Measurements from ENCODE around the gene PFDN1.

PFDN1 gene

DNA sequence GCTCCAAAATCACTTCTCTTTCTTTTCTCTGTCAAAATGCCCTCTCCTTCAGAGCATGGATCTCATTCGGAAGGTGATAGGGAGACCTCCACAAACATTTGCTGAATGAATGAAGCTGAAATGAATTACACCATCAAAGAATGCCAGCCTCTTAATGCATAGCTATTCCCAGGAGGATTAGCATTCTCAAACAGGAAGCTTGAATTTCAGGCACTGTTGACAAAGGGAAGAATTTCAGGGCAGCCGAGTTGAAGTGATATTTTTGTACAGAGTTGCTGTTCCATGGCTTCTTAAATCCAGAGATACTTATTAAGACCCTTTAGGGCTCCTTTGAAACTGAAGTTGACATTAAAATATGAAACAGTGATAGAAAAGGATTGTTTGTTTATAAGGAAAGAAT, 24.7 kb upstream of the PFDN1 start:
- H3K27ac ChIP-seq, result peak overlapping the region; percentile 100
- TF ChIP-seq, protein P1, sequence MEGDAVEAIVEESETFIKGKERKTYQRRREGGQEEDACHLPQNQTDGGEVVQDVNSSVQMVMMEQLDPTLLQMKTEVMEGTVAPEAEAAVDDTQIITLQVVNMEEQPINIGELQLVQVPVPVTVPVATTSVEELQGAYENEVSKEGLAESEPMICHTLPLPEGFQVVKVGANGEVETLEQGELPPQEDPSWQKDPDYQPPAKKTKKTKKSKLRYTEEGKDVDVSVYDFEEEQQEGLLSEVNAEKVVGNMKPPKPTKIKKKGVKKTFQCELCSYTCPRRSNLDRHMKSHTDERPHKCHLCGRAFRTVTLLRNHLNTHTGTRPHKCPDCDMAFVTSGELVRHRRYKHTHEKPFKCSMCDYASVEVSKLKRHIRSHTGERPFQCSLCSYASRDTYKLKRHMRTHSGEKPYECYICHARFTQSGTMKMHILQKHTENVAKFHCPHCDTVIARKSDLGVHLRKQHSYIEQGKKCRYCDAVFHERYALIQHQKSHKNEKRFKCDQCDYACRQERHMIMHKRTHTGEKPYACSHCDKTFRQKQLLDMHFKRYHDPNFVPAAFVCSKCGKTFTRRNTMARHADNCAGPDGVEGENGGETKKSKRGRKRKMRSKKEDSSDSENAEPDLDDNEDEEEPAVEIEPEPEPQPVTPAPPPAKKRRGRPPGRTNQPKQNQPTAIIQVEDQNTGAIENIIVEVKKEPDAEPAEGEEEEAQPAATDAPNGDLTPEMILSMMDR (conservative IDR thresholded peaks at IDR 0.05), result no peak

DNA sequence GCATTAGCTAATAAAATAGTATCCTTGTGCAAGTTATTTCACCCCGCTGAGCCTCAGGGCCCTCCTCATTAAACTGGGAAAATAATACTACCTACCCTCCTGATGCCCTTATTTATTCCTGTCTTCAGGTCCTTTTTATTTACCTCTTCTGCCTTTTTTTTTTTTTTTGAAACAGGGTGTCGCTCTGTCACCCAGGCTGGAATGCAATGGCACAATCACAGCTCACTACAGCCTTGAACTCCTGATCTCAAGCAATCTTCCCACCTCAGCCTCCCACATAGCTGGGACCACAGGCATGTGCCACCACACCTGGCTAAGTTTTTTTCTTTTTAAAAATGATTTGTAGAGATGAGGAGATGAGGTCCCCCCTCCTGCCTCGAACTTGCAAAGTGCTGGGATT, 22.6 kb upstream of the PFDN1 start:
- TF ChIP-seq, protein P1 (conservative IDR thresholded peaks at IDR 0.05), result no peak
- peak overlapping the region; percentile 100 for H3K27ac ChIP-seq

DNA sequence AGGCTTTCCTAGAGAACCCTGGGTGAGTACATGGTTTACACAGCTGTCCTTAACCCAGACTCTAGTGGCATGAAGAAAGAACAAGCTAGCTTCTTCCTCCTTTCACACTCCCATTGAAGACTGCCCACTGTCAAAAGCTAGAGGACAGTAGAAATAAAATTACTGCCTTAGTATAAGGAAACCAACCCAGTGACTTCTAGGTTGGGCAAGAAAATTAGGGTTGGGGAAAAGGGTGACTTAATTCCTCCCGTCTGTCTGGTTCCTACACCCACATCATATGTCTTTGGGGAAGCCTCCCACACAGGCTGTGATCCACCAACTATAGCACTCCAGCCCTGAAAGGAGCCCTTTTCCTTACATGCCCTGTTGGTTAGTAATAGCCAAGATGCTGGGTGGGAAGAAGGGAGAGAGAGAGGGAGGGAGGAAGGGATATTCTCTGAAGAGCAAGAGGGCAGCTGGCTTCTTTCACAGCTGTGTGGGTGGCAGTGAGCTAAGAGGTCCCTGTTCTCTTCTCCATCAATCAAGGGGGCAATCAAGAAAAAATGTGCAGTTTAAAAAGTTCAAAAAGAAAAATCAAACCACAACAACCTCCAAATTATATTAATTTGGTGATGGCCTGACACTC, 21.8 kb upstream of the PFDN1 start:
- H3K27ac ChIP-seq, result peak overlapping the region; percentile 100
- TF ChIP-seq, protein P1 (conservative IDR thresholded peaks at IDR 0.05), result no peak

DNA sequence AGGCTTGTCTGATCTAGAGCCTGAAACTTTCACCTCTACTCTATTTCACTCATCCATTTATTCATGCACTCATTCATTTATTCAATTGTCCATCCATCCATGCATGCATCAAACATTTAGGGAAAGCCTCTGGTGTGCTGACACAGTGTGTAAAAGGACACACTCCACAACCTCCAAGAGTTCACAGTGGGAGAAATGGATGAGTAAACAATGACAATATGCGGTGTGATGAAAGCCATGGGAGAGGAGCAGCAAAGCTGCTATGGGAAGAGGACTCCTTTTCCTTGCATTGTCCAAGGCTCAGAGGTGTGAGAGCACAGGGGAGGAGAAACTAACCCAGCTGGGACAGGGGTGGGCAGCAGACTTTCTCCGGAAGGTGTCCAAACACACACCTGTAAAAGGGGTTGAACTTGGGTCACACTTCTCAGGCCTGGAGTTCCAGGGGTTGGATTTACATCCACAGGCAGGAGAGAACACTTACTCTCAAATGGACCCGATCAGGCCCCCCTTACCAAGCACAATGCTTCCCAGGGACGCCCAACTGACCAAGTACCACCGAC, 21.2 kb upstream of the PFDN1 start:
- TF ChIP-seq, protein P1 (conservative IDR thresholded peaks at IDR 0.05), result no peak
- H3K27ac ChIP-seq, result peak overlapping the region; percentile 100

DNA sequence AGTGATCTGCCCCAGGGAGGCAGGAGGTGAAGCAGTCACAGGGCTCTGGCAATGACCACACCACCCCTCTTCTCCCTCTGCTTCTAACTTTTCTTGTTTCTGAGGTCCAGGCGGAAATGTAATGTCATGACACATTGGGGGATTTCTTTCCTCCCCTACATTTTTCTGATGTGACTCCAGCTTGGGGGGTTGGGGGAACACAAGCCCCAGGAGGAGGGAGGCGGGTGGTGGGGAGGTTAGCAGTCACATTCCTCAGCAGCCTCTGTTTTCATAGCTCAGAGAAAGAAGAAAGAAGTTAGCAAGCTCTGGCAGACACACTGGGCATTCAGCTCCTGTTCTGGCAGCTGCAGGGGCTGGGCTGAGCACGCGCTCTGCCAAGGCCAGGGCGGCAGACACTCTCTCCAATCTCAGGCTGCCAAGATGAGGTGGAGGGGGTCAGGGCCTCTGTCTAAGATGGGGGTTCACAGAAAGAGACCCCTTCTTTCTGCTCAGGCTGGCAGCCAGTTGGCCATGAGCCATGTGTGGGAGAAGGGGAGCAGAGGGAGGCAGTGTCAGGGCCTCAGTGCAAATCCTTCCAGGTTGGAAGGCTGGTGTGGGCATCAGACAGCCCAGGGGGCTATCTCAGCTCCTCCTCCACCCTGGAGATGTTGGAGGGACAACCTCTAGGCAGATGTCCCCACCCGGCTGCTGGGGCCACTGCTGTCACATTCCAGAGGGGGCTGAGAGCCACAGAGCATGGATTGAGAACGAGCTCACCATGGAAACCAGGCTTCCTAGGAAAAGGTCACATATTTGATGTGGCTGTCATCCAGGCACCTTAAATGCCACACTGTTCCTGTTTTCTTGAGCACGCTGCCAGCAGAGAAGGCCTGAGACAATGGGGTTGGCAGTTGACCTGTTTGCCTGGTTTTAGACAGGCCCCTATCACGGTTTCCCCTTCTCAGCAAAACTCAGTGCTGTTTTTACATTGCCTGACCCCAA, 20.1 kb upstream of the PFDN1 start:
- TF ChIP-seq, protein P1 (conservative IDR thresholded peaks at IDR 0.05), result no peak
- H3K27ac ChIP-seq, result peak overlapping the region; percentile 100

DNA sequence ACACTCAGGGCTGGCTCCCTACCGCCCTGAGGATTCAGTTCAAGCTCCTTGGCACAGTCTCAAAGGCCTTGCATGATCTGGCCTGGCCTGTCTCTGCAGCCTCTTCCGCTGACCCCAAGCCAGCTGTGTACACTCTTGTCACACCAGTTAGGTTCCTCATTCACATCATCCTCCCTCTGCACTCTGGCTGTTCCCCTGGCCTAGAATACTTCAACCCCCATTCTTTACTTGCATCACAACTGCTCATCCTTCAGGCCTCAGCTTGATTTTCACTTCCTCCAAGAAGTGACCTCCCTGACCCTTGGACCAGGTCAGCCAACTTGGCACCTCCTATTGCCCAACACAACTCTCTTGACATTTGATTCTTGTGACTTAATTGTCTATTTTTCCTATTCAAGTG, 18.9 kb upstream of the PFDN1 start:
- TF ChIP-seq, protein P1 (conservative IDR thresholded peaks at IDR 0.05), result no peak
- peak overlapping the region; percentile 100 for H3K27ac ChIP-seq

DNA sequence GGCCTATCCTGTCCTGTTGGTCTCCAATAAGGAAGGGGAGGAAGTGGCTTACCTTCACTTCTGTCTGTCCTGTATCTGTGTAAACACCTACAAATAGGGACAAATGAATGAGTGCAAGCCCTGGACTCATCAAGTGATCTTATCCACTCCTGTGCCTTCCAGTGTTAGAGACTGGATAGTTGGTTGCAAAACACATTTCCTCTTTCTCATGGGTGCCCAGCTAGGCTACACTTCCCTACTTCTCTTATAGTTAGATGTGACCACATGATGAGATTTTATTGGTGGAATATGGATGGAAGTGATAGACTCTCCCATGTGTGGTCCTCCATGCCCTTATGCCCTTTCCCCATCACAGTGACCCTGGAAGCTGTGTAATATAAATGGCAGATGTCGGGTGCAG, 16.9 kb upstream of the PFDN1 start:
- H3K27ac ChIP-seq, result no peak overlapping the region
- TF ChIP-seq, protein P1 (conservative IDR thresholded peaks at IDR 0.05), result no peak

Measured in VCaP (cell line).